Endodermal cell (in vitro differentiated cells): ENCODE results near the gene TCEAL4. TPM values are rescaled to one million over a fixed set of nuclear protein-coding genes. Genes with fewer than 3 reads are reported as not detected.

Experiments
- DNase-seq: peaks from one replicate; pipeline ENCODE4 v3.0.0-alpha.2; 2017
- H3K27ac ChIP-seq: 2 replicates; pipeline ENCODE4 v1.5.1; 2013; ENCODE audit warnings: mild to moderate bottlenecking, low read depth, low read length, moderate library complexity
- H3K27me3 ChIP-seq: 2 replicates; pipeline ENCODE4 v1.6.1; 2013; ENCODE audit warnings: mild to moderate bottlenecking, low read length, moderate library complexity; ENCODE audit not compliant: insufficient read depth, control insufficient read depth, poor library complexity, severe bottlenecking
- H3K36me3 ChIP-seq: 2 replicates; pipeline ENCODE4 v1.7.0; 2013; ENCODE audit warnings: mild to moderate bottlenecking, low read length, moderate library complexity; ENCODE audit not compliant: control insufficient read depth, insufficient read depth
- H3K4me1 ChIP-seq: one replicate; pipeline ENCODE4 v1.7.0; 2013; ENCODE audit warnings: low read length; ENCODE audit not compliant: control insufficient read depth, insufficient read depth
- H3K4me3 ChIP-seq: 2 replicates; pipeline ENCODE4 v1.5.1; 2013; ENCODE audit warnings: mild to moderate bottlenecking, low read length, moderate library complexity
- H3K9ac ChIP-seq: 2 replicates; pipeline ENCODE4 v1.6.1; 2013; ENCODE audit warnings: mild to moderate bottlenecking, low read length, moderate library complexity; ENCODE audit not compliant: poor library complexity, severe bottlenecking; ENCODE audit errors: extremely low read depth
- H3K9me3 ChIP-seq: 2 replicates; pipeline ENCODE4 v1.6.1; 2013; ENCODE audit warnings: mild to moderate bottlenecking, low read length, moderate library complexity; ENCODE audit not compliant: control insufficient read depth
- H3K27ac Mint-ChIP-seq: 2 replicates; pipeline ENCODE4 v1.8.0; 2020; ENCODE audit warnings: mixed read lengths
- H3K27me3 Mint-ChIP-seq: 2 replicates; pipeline ENCODE4 v1.8.0; 2021; ENCODE audit warnings: mild to moderate bottlenecking, mixed read lengths; ENCODE audit not compliant: insufficient read depth
- H3K36me3 Mint-ChIP-seq: 2 replicates; pipeline ENCODE4 v1.8.0; 2020; ENCODE audit warnings: low read depth, mixed read lengths
- H3K4me1 Mint-ChIP-seq: 2 replicates; pipeline ENCODE4 v1.8.0; 2020; ENCODE audit warnings: mixed read lengths
- H3K4me3 Mint-ChIP-seq: 2 replicates; pipeline ENCODE4 v1.8.0; 2020; ENCODE audit warnings: mild to moderate bottlenecking, moderate library complexity, mixed read lengths
- H3K9me3 Mint-ChIP-seq: 2 replicates; pipeline ENCODE4 v1.8.0; 2020; ENCODE audit warnings: mild to moderate bottlenecking, mixed read lengths
- CTCF ChIP-seq: fragments of 200-600 bp; sonication (generic); conservative IDR thresholded peaks from 2 replicates; pipeline ENCODE4 v1.5.0; 2021; ENCODE audit warnings: antibody characterized with exemption, mild to moderate bottlenecking
- WGBS, 2 experiments: methylation state at CpG; one replicate each; pipeline versions ENCODE4 v1.1.5 to v1.1.7; 2013; ENCODE audit warnings: missing lambda C conversion rate in 2 of 2, mixed read lengths in 1 of 2; ENCODE audit not compliant: insufficient coverage in 1 of 2, insufficient read length in 1 of 2; 5-methylcytosine and 5-hydroxymethylcytosine counted together
- total RNA-seq, 2 donors: library from RNA; stranded (reverse); fragmentation: NEBNext Ultra II Directional in 1 of 2; extraction: Animal tissue kit (Norgen Biotek cat#: 25700) in 1 of 2; gene quantifications; 2 replicates in 1 of 2; 3 replicates in 1 of 2; pipeline ENCODE4 v1.2.1, GENCODE V29; 2021

Gene TCEAL4
- total RNA-seq, 2 donors from 2014 or later = 72.7 to 88.8 TPM

DNA sequence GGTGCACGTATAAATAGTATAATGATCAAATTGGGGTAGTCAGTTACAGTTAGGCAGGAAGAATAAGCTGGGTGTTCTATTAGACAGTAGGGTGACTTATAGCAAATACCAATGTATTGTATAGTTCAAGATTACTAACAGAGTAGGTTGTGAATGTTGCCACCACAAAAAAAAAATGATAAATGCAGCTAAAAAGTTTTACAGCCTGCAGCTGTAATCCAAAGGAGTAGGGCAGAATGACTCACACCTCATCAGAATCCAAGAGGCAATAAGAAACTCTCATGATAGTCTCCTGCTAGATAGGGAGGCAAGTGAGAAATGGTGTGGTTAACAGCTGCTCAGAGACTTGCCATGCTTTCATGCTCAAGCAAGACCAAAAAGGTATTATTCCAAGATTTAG is 19.6 kb upstream of the TCEAL4 start:
- Mint-ChIP-seq H3K27ac (no peak overlapping the region), H3K27me3 (peaks cover 9% of the 10 kb centered on the region), H3K4me3 (no peak overlapping the region), H3K4me1 (peaks cover 1% of the 10 kb centered on the region), H3K36me3 (no peaks in the 10 kb centered on the region), H3K9me3 (no peaks in the 10 kb centered on the region)
- no peak for DNase-seq
- no peak for TF ChIP-seq CTCF
- H3K9ac ChIP-seq = no peak overlapping the region
- WGBS, 2 experiments = 64% methylated on average over 1 of the region's 1 CpG; no CpG with 5 or more reads in 1 of the 2 experiments
- H3K4me3 ChIP-seq = no peak overlapping the region
- no peaks in the 10 kb centered on the region for H3K9me3 ChIP-seq
- H3K27me3 ChIP-seq = no peaks in the 10 kb centered on the region
- H3K27ac ChIP-seq = no peak overlapping the region
- no peaks in the 10 kb centered on the region for H3K36me3 ChIP-seq
- H3K4me1 ChIP-seq = no peaks in the 10 kb centered on the region

GRCh38 chrX:103571121-103571520 is 14.2 kb upstream of the TCEAL4 start:
- H3K9ac ChIP-seq = no peak overlapping the region
- H3K27me3 Mint-ChIP-seq = peaks cover 12% of the 10 kb centered on the region
- no peaks in the 10 kb centered on the region for H3K4me1 Mint-ChIP-seq
- WGBS, 2 experiments = 96 to 97% methylated on average over 5 to 6 of the region's 6 CpGs
- H3K27me3 ChIP-seq = no peaks in the 10 kb centered on the region
- H3K36me3 Mint-ChIP-seq = no peaks in the 10 kb centered on the region
- no peaks in the 10 kb centered on the region for H3K36me3 ChIP-seq
- no peak overlapping the region for H3K4me3 ChIP-seq
- H3K27ac Mint-ChIP-seq = no peak overlapping the region
- no peak for TF ChIP-seq CTCF
- no peaks in the 10 kb centered on the region for H3K4me1 ChIP-seq
- no peak overlapping the region for H3K4me3 Mint-ChIP-seq
- no peaks in the 10 kb centered on the region for H3K9me3 Mint-ChIP-seq
- H3K27ac ChIP-seq = no peak overlapping the region
- DNase-seq = no peak
- H3K9me3 ChIP-seq = no peaks in the 10 kb centered on the region

DNA sequence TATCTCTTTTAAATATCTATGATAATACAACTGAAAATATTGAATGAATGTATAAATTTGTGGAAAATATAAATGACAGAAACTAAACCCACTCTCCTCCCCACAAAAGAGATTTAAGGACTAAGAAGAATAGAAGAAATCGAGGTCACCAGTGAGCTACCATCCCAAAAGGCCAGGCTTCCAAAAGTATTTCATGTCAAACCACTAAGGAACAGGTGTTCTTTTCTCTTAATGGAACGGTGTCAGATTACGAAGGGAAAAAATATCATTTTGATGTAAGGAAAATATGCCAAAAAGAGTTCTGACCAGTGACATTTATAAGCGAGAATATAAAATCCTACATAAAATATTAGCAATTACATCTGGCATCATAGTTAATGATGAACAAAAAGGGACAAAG is 13.6 kb upstream of the TCEAL4 start:
- H3K9me3 ChIP-seq = no peaks in the 10 kb centered on the region
- H3K9ac ChIP-seq = no peak overlapping the region
- no peak overlapping the region for H3K4me3 Mint-ChIP-seq
- WGBS, 2 experiments = 84% methylated on average over 3 of the region's 4 CpGs; no CpG with 5 or more reads in 1 of the 2 experiments
- no peak for DNase-seq
- H3K27ac Mint-ChIP-seq = no peak overlapping the region
- H3K36me3 Mint-ChIP-seq = no peaks in the 10 kb centered on the region
- H3K4me1 ChIP-seq = no peaks in the 10 kb centered on the region
- no peak overlapping the region for H3K27ac ChIP-seq
- no peak for TF ChIP-seq CTCF
- no peaks in the 10 kb centered on the region for H3K9me3 Mint-ChIP-seq
- H3K36me3 ChIP-seq = no peaks in the 10 kb centered on the region
- H3K27me3 ChIP-seq = no peaks in the 10 kb centered on the region
- H3K27me3 Mint-ChIP-seq = peaks cover 13% of the 10 kb centered on the region
- H3K4me1 Mint-ChIP-seq = no peaks in the 10 kb centered on the region
- H3K4me3 ChIP-seq = no peak overlapping the region
